Sigmoid colon (tissue), 7 donors: Measurements from ENCODE around the gene PTPRU. TPM values are rescaled to one million over a fixed set of nuclear protein-coding genes. Genes with fewer than 3 reads are reported as not detected.

Experiments
- DNase-seq: peaks from one replicate; pipeline ENCODE4 v3.0.0-alpha.2; 2019
- H3K27ac ChIP-seq, 4 donors: fragments of 200-600 bp; sonication (generic); one replicate each; pipeline ENCODE4 v1.5.1; 2016 to 2019; ENCODE audit warnings: mild to moderate bottlenecking in 1 of 4
- H3K27me3 ChIP-seq, 3 donors: fragments of 200-600 bp; sonication (generic); one replicate each; pipeline ENCODE4 v1.5.1; 2019; ENCODE audit warnings: mild to moderate bottlenecking in 1 of 3
- H3K36me3 ChIP-seq, 4 donors: fragments of 200-600 bp; sonication (generic); one replicate each; pipeline ENCODE4 v1.5.1; 2016 to 2019
- H3K4me1 ChIP-seq, 4 donors: fragments of 200-600 bp; sonication (generic); one replicate each; pipeline ENCODE4 v1.5.1; 2017 to 2019
- H3K4me3 ChIP-seq, 4 donors: fragments of 200-600 bp; sonication (generic); one replicate each; pipeline ENCODE4 v1.5.1; 2017 to 2019; ENCODE audit warnings: mild to moderate bottlenecking in 2 of 4, moderate library complexity in 1 of 4
- H3K9me3 ChIP-seq, 4 donors: fragments of 200-600 bp in 3 of 4; sonication (generic) in 3 of 4; one replicate each; pipeline versions ENCODE4 v1.5.1 to v1.6.1; 2013 to 2019
- EP300 ChIP-seq, 4 donors: sonication (generic); formaldehyde crosslinking; IDR thresholded peaks; one replicate each; pipeline ENCODE4 v1.6.1; 2017; ENCODE audit warnings: antibody characterized with exemption in 4 of 4
- POLR2A ChIP-seq, 2 donors: fragments of 450-650 bp; IDR thresholded peaks; one replicate each; pipeline ENCODE4 v1.6.1; 2016; ENCODE audit warnings: antibody characterized with exemption in 2 of 2, mild to moderate bottlenecking in 2 of 2, moderate library complexity in 2 of 2
- POLR2AphosphoS5 ChIP-seq, 4 donors: sonication (generic); formaldehyde crosslinking; IDR thresholded peaks; one replicate each; pipeline ENCODE4 v1.6.1; 2017; ENCODE audit warnings: antibody characterized with exemption in 4 of 4
- WGBS, 2 donors: extraction: QIAGEN DNeasy Blood & Tissue Kit; methylation state at CpG; one replicate each; pipeline ENCODE4 v1.1.7; 2013; 5-methylcytosine and 5-hydroxymethylcytosine counted together
- intact Hi-C: fragments of 100-400 bp; cut with DNase I; formaldehyde crosslinking; loops from one replicate; pipeline ENCODE4 v1.15.1; 2023
- polyA plus RNA-seq, 3 donors: library from polyadenylated mRNA; stranded (reverse); fragments of 200-250 nt; gene quantifications; one replicate each; pipeline ENCODE4 v1.2.3, GENCODE V29; 2013
- total RNA-seq, 4 donors: library from RNA; depleted of rRNA; stranded (reverse); fragments of >200 nt; gene quantifications; one replicate each; pipeline ENCODE4 v1.1.0, GENCODE V29; 2016
- TF ChIP-seq, protein P1 (sequence below), 4 experiments: fragments of 450-650 bp in 3 of 4; fragments of 200-600 bp in 1 of 4; IDR thresholded peaks; one replicate each; pipeline ENCODE4 v1.5.1; 2016 to 2019; ENCODE audit warnings: antibody characterized with exemption in 4 of 4, mild to moderate bottlenecking in 3 of 4, moderate library complexity in 2 of 4
- donor health status: healthy with polysubstance abuse.
- donor health status: Bipolar disorder and iron deficiency.
- donor health status: healthy.

Gene PTPRU
- total and polyA plus RNA-seq, 7 donors, result 0.92 to 35.7 (median 8.2) TPM

DNA sequence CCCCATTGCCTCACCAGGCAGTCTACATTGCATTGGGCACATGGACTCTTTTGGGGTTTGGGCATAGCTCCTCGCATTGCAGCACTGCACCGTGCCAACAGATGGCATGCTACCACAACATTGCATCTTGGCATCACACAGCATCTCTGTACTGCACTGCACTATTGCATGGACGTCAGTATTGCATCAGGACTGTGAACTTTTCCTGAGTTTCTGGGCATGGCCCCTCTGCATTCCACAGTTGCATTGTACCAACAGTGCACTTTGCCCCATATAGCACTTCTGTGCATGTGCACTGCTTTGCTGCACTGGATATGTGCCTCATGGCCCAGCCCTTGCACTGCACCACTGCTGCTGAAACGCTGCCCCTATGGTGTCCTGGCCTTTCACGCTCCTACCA lies 9.6 kb downstream of the PTPRU start:
- no peaks in the 10 kb centered on the region for H3K4me1 ChIP-seq
- WGBS, 2 donors, result 32 to 66% methylated on average over 5 of the region's 5 CpGs
- TF ChIP-seq EP300 (IDR thresholded peaks at IDR 0.05), result no peak
- TF ChIP-seq POLR2A (IDR thresholded peaks at IDR 0.05), result no peak
- TF ChIP-seq POLR2AphosphoS5 (IDR thresholded peaks at IDR 0.05), result no peak
- TF ChIP-seq, protein P1, sequence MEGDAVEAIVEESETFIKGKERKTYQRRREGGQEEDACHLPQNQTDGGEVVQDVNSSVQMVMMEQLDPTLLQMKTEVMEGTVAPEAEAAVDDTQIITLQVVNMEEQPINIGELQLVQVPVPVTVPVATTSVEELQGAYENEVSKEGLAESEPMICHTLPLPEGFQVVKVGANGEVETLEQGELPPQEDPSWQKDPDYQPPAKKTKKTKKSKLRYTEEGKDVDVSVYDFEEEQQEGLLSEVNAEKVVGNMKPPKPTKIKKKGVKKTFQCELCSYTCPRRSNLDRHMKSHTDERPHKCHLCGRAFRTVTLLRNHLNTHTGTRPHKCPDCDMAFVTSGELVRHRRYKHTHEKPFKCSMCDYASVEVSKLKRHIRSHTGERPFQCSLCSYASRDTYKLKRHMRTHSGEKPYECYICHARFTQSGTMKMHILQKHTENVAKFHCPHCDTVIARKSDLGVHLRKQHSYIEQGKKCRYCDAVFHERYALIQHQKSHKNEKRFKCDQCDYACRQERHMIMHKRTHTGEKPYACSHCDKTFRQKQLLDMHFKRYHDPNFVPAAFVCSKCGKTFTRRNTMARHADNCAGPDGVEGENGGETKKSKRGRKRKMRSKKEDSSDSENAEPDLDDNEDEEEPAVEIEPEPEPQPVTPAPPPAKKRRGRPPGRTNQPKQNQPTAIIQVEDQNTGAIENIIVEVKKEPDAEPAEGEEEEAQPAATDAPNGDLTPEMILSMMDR (IDR thresholded peaks at IDR 0.05), result no peak
- H3K27me3 ChIP-seq, result no peaks in the 10 kb centered on the region
- DNase-seq, result no peak
- intact Hi-C loops, result no loop called here
- H3K4me3 ChIP-seq, result no peak overlapping the region
- H3K36me3 ChIP-seq, result no peaks in the 10 kb centered on the region
- no peaks in the 10 kb centered on the region for H3K9me3 ChIP-seq
- no peak overlapping the region for H3K27ac ChIP-seq

DNA sequence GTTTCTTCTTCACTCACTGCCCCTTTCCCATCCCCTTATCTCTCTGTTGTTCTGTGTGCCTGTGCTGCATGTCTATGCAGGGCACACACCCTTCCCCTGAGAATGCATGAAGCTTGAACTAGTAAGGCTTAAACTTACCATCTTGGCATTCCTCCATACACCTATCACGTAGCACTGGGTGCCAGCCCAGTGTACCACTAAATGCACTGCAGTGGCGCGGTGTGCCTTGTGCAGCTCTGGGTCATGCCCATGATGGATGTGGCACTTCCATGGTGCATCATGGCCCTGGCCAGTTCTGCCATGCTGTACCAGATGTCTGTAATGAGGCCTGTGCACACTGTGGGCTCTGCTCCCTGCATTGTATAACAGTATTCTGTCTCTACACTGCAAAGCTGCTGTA lies 10.7 kb downstream of the PTPRU start:
- no peaks in the 10 kb centered on the region for H3K4me1 ChIP-seq
- WGBS, 2 donors, result 76 to 91% methylated on average over 3 of the region's 3 CpGs
- intact Hi-C loops, result no loop called here

DNA sequence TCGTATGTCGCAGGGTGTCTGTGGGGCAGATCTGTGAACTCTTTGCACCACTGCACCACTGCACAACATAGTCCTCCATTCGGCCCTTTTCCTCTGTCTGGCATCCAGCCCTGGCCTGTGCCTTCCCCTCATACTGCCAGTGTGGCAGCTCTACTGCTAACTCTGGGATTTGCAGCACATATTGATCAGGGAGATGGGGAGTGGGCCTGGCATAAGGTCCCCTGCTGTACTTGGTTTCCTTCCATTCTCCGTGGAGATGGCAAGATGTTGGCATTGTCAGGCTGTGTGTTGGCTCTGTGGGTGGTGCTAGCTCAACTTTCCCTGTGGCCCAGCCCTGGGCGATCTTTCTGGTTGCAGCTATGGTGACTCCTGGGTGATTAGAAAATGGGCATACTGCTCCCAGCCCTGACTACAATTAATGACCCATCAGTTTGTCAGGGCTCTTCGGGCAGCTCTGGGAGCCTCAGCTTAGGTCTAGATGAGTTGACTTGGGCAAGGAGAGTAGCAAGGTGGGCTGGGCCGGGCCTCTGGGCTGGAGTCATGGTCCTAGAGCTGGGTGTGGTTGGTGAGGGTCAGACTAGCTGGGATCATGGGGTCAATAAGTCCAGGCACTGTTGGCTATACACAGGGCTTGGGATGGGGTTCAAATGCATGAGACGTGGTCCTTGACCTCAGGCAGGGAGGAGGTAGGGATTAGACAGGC lies 11.4 kb downstream of the PTPRU start:
- 88 to 89% methylated on average over 8 of the region's 8 CpGs for WGBS, 2 donors
- H3K9me3 ChIP-seq, result no peaks in the 10 kb centered on the region
- no peak overlapping the region for H3K4me3 ChIP-seq
- H3K27me3 ChIP-seq, result no peaks in the 10 kb centered on the region
- intact Hi-C loops, result no loop called here
- TF ChIP-seq EP300 (IDR thresholded peaks at IDR 0.05), result no peak
- no peak for TF ChIP-seq POLR2AphosphoS5 (IDR thresholded peaks at IDR 0.05)
- no peak for TF ChIP-seq POLR2A (IDR thresholded peaks at IDR 0.05)
- TF ChIP-seq, protein P1 (IDR thresholded peaks at IDR 0.05), result no peak
- no peak overlapping the region for H3K27ac ChIP-seq
- no peak for DNase-seq
- no peaks in the 10 kb centered on the region for H3K4me1 ChIP-seq
- no peaks in the 10 kb centered on the region for H3K36me3 ChIP-seq

More for the DNA sequence above, 10.7 kb downstream of the PTPRU start:
- TF ChIP-seq POLR2AphosphoS5 (IDR thresholded peaks at IDR 0.05) (no peak), POLR2A (IDR thresholded peaks at IDR 0.05) (no peak), EP300 (IDR thresholded peaks at IDR 0.05) (no peak)
- TF ChIP-seq, protein P1 (IDR thresholded peaks at IDR 0.05), result no peak
- H3K36me3 ChIP-seq, result no peaks in the 10 kb centered on the region
- no peak for DNase-seq
- no peaks in the 10 kb centered on the region for H3K27me3 ChIP-seq
- no peaks in the 10 kb centered on the region for H3K9me3 ChIP-seq
- H3K4me3 ChIP-seq, result no peak overlapping the region
- no peak overlapping the region for H3K27ac ChIP-seq

DNA sequence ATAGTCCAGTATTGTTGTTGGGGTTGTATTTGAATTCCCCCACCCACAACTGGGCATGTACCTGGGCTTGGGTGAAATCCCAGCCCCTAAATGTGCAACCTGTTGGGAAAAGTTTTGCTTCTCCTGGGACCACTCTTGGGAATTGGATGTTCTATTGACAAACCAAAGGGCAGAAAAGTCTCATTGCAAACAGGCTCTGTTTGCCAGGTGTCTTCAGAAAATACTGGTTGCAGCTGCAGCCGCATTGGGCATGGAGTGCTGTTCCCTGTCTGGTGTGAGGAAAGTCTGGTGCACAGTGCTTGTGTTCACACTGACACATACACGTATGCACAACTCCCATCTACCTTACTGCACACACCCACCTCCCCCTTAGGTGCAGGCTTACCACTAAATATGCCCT lies 12.1 kb downstream of the PTPRU start:
- intact Hi-C loops, result no loop called here
- Histone ChIP-seq H3K27ac (no peak overlapping the region), H3K27me3 (no peaks in the 10 kb centered on the region), H3K9me3 (no peaks in the 10 kb centered on the region), H3K4me1 (no peaks in the 10 kb centered on the region), H3K36me3 (no peaks in the 10 kb centered on the region), H3K4me3 (no peak overlapping the region)
- 75 to 90% methylated on average over 2 of the region's 2 CpGs for WGBS, 2 donors
- DNase-seq, result no peak
- TF ChIP-seq EP300 (IDR thresholded peaks at IDR 0.05), result no peak
- no peak for TF ChIP-seq POLR2A (IDR thresholded peaks at IDR 0.05)
- TF ChIP-seq, protein P1 (IDR thresholded peaks at IDR 0.05), result no peak
- no peak for TF ChIP-seq POLR2AphosphoS5 (IDR thresholded peaks at IDR 0.05)
